Stimulated activated CD4-positive, alpha-beta T cell treated with anti-CD3 and anti-CD28 coated beads, TNF-alpha, amount 100 ng/mL, for 1 hour (primary cell): Measurements from ENCODE around the gene ING1.
"Not testable (repeated sequence)": the region's sequence is repeated elsewhere in the genome, so short reads cannot be mapped to it uniquely, and the experiment has no call there.

Experiments used
- DNase-seq, 3 donors: peaks; one replicate each; pipeline ENCODE4 v3.0.0-alpha.2; 2020; ENCODE audit warnings: low read depth in 3 of 3, low spot score in 1 of 3

Gene ING1

GRCh38 chr13:110713642-110713952, at the start of gene ING1:
ING1 (plus strand) TSS chr13:110713700; CDS start chr13:110714150, 450 bp downstream.
- no peak for DNase-seq

DNA sequence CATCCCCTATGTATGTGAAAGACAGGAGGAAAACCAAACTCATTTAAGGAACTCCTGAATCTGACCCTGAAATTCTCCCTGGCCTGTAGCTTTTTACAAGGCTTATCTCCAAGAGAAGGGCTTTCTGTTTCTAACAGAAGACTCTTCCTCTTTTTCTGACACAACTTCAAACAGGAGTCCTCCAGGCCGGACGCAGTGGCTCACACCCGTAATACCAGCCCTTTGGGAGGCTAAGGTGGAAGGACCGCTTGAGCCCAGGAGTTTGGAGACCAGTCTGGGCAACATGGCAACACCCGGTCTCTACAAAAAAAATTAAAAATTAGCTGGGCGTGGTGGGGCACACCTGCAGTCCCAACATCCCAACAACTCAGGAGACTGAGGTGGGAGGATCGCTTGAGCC, 49.5 kb upstream of the ING1 start:
- DNase-seq = no peak

- DNase-seq = no peak
Measured at GRCh38 chr13:110664673-110665072, 48.8 kb upstream of the ING1 start.

- no peak for DNase-seq
Measured at GRCh38 chr13:110665491-110666254, 47.8 kb upstream of the ING1 start.

GRCh38 chr13:110666255-110666533, 47.3 kb upstream of the ING1 start:
- DNase-seq = no peak

- DNase-seq = no peak
Measured at GRCh38 chr13:110669036-110669435, 44.5 kb upstream of the ING1 start.

- not testable (repeated sequence) for DNase-seq
Measured at GRCh38 chr13:110669814-110670213, 43.7 kb upstream of the ING1 start.

GRCh38 chr13:110676595-110677587, 36.6 kb upstream of the ING1 start:
- DNase-seq = no peak

DNA sequence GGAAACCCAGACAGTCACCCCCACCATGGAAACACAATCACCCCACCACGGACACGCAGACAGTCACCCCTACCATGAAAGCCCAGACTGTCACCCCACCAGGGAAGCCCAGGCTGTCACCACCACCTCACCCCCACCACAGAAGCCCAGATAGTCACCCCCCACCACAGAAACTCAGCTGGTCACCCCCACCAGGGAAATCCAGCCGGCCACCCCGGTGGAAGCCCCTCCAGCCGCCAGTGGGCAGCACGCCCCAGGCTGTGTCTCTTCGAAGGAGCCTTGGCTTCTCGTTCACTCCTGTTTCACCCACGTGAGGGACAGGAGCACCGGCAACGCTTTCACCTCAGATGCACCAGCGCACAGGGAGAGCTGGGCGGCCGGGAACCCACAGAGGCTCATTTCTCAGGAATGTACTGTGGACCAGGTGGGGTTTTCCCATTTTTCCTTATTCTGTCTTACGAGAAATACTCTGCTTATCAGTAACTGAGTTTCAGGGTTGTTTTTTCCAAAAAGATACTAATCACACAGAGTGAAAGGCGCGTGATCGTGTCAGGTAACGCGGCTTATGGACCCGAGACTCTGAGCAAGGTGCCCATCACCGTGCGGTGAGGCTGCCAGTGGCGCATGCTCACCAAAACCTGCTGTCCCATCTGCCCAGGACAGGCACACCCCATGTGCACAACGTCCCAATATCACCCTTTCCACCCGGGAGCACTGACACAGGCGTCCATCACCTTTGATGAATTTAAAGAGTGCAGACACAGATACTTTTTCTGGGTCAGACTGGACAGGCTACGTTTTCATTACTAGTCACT, 35.6 kb upstream of the ING1 start:
- DNase-seq = no peak

DNA sequence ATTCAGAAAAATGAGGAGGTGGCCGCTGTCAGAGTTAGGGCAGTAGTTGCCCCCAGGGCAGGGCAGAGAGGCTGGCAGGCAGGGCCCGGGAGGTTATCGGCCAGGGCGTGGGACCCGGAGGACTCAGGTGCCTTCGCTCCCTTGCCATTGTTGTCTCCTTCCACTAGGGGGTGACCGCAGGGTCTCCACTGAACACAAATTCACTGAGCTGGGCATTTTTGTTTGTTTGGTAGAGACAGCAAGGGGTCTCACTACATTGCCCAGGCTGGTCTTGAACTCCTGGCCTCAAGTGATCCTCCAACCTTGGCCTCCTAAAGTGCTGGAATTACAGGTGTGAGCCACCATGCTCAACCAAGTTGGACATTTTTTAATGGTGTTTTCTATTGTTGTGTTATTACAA, 32.6 kb upstream of the ING1 start:
- no peak for DNase-seq

GRCh38 chr13:110681868-110682550, 31.5 kb upstream of the ING1 start:
- DNase-seq = no peak

GRCh38 chr13:110682746-110683145, 30.8 kb upstream of the ING1 start:
- DNase-seq = no peak

GRCh38 chr13:110683203-110683883, 30.2 kb upstream of the ING1 start:
- DNase-seq = no peak

GRCh38 chr13:110683921-110684320, 29.6 kb upstream of the ING1 start:
- DNase-seq = no peak

- no peak for DNase-seq
Measured at GRCh38 chr13:110684388-110685056, 29.0 kb upstream of the ING1 start.

DNA sequence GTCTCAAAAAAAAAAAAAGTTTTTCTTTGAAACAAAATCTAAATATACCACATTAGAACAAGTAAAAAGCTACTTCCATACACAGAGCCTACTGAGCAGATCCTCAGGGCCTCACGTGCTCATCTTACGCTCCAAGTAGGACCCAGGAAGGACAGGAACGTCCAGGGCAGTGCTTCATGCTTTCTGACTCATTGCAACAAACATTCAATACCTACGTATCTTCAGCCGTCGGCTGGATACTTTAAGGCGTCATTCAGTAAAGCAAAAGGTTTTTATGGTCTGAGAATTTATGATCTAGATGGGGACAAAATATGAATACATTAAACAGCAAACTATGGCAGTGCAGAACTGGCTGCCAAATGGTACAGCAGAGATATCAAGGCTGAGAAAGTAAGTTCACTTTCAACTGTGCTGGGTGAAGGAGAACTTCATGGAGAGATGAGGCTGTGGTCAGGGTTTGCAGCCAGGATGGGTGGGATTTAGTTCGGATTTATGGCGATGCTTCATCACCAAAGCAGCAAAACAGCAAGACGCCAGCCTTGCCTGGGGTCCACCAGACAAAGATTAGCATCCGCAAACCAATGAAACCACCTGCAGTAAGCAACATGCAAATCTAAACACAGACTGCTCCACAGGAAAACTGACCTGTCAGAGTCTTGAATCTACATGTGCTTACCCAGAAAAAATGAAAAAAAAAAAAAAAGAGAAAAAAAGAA, 28.0 kb upstream of the ING1 start:
- no peak for DNase-seq

DNA sequence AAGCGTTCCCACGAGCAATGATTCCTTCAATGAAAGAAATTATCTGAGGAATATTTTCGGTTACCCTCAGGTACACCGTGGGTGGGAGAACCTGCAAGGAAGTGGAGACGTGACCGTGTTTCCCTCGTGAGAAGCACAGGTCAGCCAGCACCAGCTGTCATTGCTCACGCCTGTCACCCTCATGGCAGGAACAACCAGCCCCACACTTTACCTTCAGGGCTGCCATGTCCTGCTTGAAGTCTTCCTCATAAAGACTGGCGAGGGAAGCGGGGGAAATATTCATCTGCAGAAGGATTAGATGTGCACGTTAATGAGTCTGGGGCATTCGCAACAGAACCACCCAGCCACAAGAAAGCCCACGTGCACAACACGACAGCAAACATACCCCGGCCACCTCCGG, 25.8 kb upstream of the ING1 start:
- DNase-seq = no peak

GRCh38 chr13:110689041-110689440, 24.5 kb upstream of the ING1 start:
- DNase-seq = no peak

- DNase-seq = no peak
Measured at GRCh38 chr13:110689711-110690110, 23.8 kb upstream of the ING1 start.
